Sigmoid colon (tissue), 3 donors: Measurements from ENCODE around the gene ASB3.

Experiments
- CTCF ChIP-seq, 4 experiments: fragments of 450-650 bp in 3 of 4; fragments of 200-600 bp in 1 of 4; IDR thresholded peaks; one replicate each; pipeline ENCODE4 v1.5.1; 2016 to 2019; ENCODE audit warnings: antibody characterized with exemption in 4 of 4, mild to moderate bottlenecking in 3 of 4, moderate library complexity in 2 of 4
- POLR2A ChIP-seq, 2 donors: fragments of 450-650 bp; IDR thresholded peaks; one replicate each; pipeline ENCODE4 v1.6.1; 2016; ENCODE audit warnings: antibody characterized with exemption in 2 of 2, mild to moderate bottlenecking in 2 of 2, moderate library complexity in 2 of 2

- TF ChIP-seq POLR2A (IDR thresholded peaks at IDR 0.05), result no peak
- TF ChIP-seq CTCF (IDR thresholded peaks at IDR 0.05), result no peak
Measured at GRCh38 chr2:53801547-53801946, 14.8 kb upstream of the ASB3 start.
